ENCODE results near the gene TENM3.

DNA sequence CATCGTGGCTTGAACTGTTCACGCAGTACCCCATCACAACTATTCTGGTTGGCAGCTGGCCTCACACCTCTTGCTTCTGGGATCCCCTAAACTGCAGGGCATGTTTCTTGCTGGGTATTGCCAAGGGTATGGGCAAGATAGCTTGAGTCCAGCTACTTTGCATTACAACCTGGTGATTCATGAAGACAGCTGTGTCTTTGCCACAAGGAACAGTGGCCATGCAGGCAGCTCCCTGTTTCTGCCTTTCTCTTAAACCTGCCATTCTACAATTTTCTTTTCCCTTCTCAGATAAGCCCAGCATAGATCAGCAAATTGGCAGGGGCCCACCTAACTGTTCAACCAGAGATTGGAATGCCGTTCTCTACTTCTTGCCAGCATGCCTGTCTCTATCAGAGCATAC, 42.8 kb downstream of the TENM3 start:
- TF ChIP-seq EZH2 (IDR thresholded peaks at IDR 0.05) (no peak), POLR2AphosphoS5 (IDR thresholded peaks at IDR 0.05; ENCODE audit: borderline replicate concordance, low read depth, low read length) (no peak), FOXP2 (optimal IDR thresholded peaks at IDR 0.05; ENCODE audit: control extremely low read depth, extremely low read length, insufficient read depth) (no peak)
